Measurements from ENCODE around the gene FRY.

The FRY gene

DNA sequence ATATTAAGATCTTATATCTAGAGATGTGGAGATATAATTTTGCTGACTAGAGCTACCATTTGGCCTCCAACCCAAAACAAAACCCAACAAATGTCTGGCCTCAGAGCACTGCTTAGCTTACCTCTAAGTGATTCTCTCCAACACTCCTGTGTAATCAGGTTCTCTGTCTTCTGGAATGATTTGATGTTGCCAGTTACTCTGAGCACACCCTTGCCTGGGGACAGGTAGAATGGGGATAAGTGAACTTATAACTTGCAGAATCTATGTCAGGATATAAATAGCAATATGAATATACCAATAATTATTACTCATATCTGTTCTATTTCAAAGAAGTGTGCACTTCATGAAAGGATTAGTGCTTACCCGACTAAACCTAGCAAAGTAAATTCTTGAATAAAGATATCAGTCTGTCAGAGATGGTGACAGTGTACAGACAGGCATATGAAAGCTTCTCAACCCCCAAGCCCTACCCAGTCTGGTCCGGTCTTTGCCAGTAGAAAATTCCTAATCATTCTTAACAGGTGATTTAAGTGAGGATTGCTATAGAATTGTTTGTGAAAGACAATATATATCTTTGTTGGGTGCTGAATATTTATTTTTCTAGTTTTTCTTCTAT is 250.6 kb downstream of the FRY start:
- DNase-seq (ENCODE audit: low read depth) = no peak
- no peak overlapping the region for H3K4me3 ChIP-seq (ENCODE audit: low read depth, low read length)
- TF ChIP-seq, protein P1, sequence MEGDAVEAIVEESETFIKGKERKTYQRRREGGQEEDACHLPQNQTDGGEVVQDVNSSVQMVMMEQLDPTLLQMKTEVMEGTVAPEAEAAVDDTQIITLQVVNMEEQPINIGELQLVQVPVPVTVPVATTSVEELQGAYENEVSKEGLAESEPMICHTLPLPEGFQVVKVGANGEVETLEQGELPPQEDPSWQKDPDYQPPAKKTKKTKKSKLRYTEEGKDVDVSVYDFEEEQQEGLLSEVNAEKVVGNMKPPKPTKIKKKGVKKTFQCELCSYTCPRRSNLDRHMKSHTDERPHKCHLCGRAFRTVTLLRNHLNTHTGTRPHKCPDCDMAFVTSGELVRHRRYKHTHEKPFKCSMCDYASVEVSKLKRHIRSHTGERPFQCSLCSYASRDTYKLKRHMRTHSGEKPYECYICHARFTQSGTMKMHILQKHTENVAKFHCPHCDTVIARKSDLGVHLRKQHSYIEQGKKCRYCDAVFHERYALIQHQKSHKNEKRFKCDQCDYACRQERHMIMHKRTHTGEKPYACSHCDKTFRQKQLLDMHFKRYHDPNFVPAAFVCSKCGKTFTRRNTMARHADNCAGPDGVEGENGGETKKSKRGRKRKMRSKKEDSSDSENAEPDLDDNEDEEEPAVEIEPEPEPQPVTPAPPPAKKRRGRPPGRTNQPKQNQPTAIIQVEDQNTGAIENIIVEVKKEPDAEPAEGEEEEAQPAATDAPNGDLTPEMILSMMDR (IDR thresholded peaks at IDR 0.05; ENCODE audit: control insufficient read depth, extremely low read depth, insufficient read depth) = no peak

DNA sequence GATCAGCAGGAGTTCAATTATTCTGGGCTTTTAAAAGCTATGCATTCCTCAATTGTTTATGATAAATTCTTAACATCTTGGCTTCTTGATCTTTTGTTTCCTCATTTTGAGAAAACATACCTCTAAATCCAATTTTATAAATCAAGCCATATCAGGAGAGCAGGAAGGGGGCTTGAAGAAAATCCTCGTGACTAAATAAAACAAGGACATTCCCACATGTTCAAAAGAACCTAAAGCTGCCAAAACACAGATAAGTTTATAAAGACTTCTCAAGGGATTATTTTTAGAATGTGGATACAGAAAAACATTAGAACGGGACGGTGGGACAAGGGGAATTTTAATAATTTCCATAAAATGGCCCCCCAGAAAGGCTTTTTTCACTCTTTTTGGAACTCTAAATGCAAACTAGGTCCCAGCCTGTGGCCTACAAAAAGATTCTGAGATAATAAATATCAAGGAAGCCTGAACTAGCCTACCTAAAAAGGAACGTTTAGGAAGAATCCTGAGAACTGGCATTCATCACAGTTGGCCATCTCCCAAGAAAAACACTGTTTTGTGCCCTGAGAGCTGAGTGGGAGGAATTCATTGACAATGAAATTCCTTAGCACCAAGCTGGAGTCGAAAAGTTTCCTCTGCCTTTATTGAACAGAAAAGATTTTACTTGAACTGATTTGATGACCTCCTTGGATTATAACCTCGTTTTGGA is 253.5 kb downstream of the FRY start:
- TF ChIP-seq, protein P1 (IDR thresholded peaks at IDR 0.05; ENCODE audit: control insufficient read depth, extremely low read depth, insufficient read depth) = no peak
- no peak overlapping the region for H3K4me3 ChIP-seq (ENCODE audit: low read depth, low read length)
- peak; percentile 72 for DNase-seq (ENCODE audit: low read depth)

DNA sequence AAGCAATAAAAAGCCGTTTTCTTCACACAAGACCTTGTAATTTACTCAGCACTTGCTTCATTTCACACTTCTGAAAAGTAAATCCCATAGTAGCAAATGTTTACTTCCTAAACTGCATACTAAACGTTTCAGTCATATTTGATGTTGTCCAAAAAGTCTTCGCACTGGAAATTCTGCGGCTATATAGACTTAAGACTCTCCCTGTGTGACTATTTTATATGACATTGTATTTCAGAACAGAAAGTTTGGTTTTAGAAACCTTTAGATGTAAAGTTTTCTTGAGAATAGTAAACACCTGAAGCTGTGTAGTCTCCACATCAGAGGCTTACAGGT is 254.0 kb downstream of the FRY start:
- H3K4me3 ChIP-seq (ENCODE audit: low read depth, low read length) = no peak overlapping the region
- DNase-seq (ENCODE audit: low read depth) = no peak
- TF ChIP-seq, protein P1 (IDR thresholded peaks at IDR 0.05; ENCODE audit: control insufficient read depth, extremely low read depth, insufficient read depth) = no peak

DNA sequence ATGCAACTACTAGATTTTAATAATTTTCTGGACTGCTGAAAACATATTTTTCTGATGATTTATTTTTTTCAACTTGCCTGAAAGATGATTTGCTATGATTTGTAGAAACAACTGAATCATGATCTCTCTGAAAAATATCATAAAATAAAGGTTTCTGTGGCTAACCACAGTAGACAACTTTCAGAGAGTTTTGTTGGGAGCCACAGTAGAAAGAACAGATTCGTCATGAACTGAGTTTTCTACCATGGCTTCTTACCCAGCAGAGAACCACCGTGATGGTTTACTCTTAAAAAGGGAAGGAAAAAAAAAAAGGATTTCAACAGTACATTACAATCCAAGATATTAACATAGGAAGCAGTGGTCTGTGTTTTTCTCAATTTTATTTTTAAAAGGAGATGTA is 265.6 kb downstream of the FRY start:
- H3K4me3 ChIP-seq (ENCODE audit: low read depth, low read length) = no peak overlapping the region
- TF ChIP-seq, protein P1 (IDR thresholded peaks at IDR 0.05; ENCODE audit: control insufficient read depth, extremely low read depth, insufficient read depth) = no peak
- no peak for DNase-seq (ENCODE audit: low read depth)

DNA sequence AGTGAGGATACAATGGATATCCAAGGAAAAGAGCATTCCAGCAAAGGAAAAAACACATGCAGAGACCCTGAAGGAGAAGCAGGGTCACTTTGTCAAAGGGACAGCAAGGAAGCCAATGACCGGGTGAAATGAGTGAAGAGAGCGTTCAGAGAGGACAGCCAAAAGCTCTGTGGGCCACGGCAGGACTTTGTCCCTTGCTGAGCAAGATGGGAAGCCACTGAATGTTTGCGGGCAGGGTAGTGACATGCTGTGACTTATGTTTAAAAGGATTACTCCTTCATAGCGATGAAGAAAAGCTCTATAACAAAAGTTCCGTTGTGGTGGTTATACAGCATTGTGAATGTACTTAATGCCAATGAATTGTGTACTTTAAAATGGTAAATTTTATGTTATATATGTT is 267.1 kb downstream of the FRY start:
- TF ChIP-seq, protein P1 (IDR thresholded peaks at IDR 0.05; ENCODE audit: control insufficient read depth, extremely low read depth, insufficient read depth) = no peak
- no peak overlapping the region for H3K4me3 ChIP-seq (ENCODE audit: low read depth, low read length)
- DNase-seq (ENCODE audit: low read depth) = no peak

DNA sequence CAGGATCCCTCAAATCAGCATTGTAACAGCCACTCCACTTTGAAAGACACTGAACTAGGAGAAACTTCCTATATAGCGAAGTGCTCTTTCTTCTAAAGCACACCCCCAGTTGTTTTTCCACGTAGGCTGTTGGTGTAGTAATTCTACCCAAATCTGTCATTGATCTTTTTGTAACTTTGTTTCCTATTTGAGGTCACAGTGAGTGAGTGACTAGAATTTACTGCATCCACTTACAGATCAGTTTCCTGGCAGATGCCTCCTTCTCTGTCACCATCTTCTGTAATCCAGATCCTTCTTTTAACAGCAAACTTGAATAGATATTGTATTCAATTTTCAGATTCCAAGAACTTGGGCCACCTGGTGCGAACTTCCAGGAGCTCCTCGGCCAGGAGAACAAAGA is 268.3 kb downstream of the FRY start:
- TF ChIP-seq, protein P1 (IDR thresholded peaks at IDR 0.05; ENCODE audit: control insufficient read depth, extremely low read depth, insufficient read depth) = no peak
- no peak overlapping the region for H3K4me3 ChIP-seq (ENCODE audit: low read depth, low read length)
- no peak for DNase-seq (ENCODE audit: low read depth)

DNA sequence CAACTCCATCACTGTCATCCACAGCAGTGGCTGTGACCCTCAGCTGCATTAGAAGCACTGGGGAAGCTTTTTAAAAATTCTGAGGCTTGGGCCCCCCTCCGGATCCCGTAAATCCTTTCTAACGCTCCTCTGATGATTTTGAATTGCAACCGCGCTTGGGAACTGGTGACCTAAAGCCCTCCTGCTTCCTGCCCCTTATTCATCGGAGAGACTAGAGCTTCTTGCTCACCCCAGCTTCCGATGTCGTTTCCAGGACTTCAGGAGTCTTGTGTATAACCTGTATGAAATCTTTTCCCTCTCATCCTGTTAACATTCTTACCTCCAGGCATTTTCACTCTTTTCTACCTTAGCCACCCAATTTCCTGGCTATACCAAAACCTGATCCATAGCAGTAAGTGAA is 268.8 kb downstream of the FRY start:
- DNase-seq (ENCODE audit: low read depth) = no peak
- TF ChIP-seq, protein P1 (IDR thresholded peaks at IDR 0.05; ENCODE audit: control insufficient read depth, extremely low read depth, insufficient read depth) = no peak
- no peak overlapping the region for H3K4me3 ChIP-seq (ENCODE audit: low read depth, low read length)

Measured in LNCaP clone FGC (cell line).